ENCODE data around the gene PPP1R3E. TPM values are rescaled to one million over a fixed set of nuclear protein-coding genes. Genes with fewer than 3 reads are reported as not detected.

PPP1R3E gene
- total and polyA plus RNA-seq, 2 of the 13 experiments (the other 11 are each of a cell fraction or from before 2014, with no cell fraction given), result 16.5 to 26.5 TPM

DNA sequence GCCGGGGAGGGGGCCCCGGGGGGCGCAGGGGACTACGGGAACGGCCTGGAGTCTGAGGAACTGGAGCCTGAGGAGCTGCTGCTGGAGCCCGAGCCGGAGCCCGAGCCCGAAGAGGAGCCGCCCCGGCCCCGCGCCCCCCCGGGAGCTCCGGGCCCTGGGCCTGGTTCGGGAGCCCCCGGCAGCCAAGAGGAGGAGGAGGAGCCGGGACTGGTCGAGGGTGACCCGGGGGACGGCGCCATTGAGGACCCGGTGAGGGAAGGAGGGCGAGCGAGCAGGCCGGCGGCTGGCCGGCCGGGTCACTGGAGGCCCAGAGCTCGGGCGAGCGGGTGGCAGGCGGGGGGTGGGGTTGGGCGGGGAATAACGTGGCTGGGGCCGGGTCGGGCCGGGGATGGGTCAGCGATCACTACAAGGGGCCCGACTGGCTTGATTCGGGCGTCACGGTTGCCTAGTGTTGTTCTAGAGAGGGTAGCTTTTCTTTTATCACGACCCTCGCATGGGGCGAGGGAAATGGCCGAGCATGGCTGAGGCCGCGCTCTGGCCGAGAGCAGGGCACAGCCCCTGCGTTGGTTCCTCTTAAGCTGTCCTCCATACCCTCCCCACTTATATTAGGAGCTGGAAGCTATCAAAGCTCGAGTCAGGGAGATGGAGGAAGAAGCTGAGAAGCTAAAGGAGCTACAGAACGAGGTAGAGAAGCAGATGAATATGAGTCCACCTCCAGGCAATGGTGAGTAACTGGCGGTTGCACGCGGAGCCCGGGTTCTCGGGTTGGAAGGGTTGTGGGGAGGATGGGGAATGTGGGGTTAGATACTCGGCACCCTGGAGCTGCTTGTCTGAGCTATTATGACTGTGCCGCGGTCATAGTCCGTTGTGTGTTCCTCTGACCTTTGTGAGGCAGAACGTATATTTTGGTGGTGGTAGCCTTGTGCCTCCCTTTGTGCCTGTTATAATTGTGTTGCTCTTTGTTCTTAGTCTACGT lies 19.2 kb upstream of the PPP1R3E start (continued):
- TF ChIP-seq ZNF546 (CRISPR knock-in tag; conservative IDR thresholded peaks at IDR 0.05) (peak; percentile 59; the same call in 1 of the 2 replicates), ZNF781 (CRISPR knock-in tag; IDR thresholded peaks at IDR 0.05; ENCODE audit: borderline replicate concordance, not compliant biosample characterization) (peak; percentile 94), THAP11 (CRISPR knock-in tag; IDR thresholded peaks at IDR 0.05) (no peak), NONO (IDR thresholded peaks at IDR 0.05) (no peak), NONO (CRISPR knock-in tag; conservative IDR thresholded peaks at IDR 0.05) (no peak; the same call in none of the 2 replicates), ZNF446 (CRISPR knock-in tag; IDR thresholded peaks at IDR 0.05) (peak; percentile 93), ZNF816 (CRISPR knock-in tag; IDR thresholded peaks at IDR 0.05; ENCODE audit: borderline replicate concordance) (no peak), ZFP36 (IDR thresholded peaks at IDR 0.05; ENCODE audit: borderline replicate concordance, low read depth, low read length, partially characterized antibody) (no peak), ATM (IDR thresholded peaks at IDR 0.05; ENCODE audit: borderline replicate concordance) (no peak), ZNF563 (CRISPR knock-in tag; IDR thresholded peaks at IDR 0.05) (peak; percentile 69; the same call in 1 of the 2 replicates), SIN3A (IDR thresholded peaks at IDR 0.05; ENCODE audit: borderline replicate concordance, low read depth, low read length) (peak; percentile 86; the same call in 1 of the 2 replicates), ZNF235 (CRISPR knock-in tag; IDR thresholded peaks at IDR 0.05; ENCODE audit: borderline replicate concordance) (no peak; the same call in 1 of the 2 replicates), ZNF337 (CRISPR knock-in tag; IDR thresholded peaks at IDR 0.05; ENCODE audit: borderline replicate concordance, low read depth) (no peak), FOXA3 (CRISPR knock-in tag; IDR thresholded peaks at IDR 0.05) (no peak), ZNF232 (CRISPR knock-in tag; IDR thresholded peaks at IDR 0.05; ENCODE audit: borderline replicate concordance) (peak; percentile 92), SOX6 (IDR thresholded peaks at IDR 0.05) (no peak), SOX6 (CRISPR knock-in tag; IDR thresholded peaks at IDR 0.05) (peak; percentile 66), ZSCAN21 (CRISPR knock-in tag; IDR thresholded peaks at IDR 0.05; ENCODE audit: borderline replicate concordance) (peak; percentile 82; the same call in 1 of the 2 replicates), SYNCRIP (IDR thresholded peaks at IDR 0.05; ENCODE audit: insufficient read depth, low read depth, low read length) (no peak), ZNF709 (CRISPR knock-in tag; IDR thresholded peaks at IDR 0.05) (peak; percentile 72), ZBTB38 (CRISPR knock-in tag; IDR thresholded peaks at IDR 0.05) (peak; percentile 62), TBP (CRISPR knock-in tag; IDR thresholded peaks at IDR 0.05) (0 out of 2 replicates have a peak, but pooled peaks have one; percentile 43), ZSCAN12 (CRISPR knock-in tag; IDR thresholded peaks at IDR 0.05) (peak; percentile 26; the same call in 1 of the 2 replicates), HOMEZ (CRISPR knock-in tag; IDR thresholded peaks at IDR 0.05; ENCODE audit: low read depth) (no peak), ZNF264 (CRISPR knock-in tag; IDR thresholded peaks at IDR 0.05) (peak; percentile 37; the same call in 1 of the 2 replicates), JDP2 (CRISPR knock-in tag; IDR thresholded peaks at IDR 0.05; ENCODE audit: borderline replicate concordance) (no peak; the same call in 1 of the 2 replicates)
- TF ChIP-seq, protein P1, sequence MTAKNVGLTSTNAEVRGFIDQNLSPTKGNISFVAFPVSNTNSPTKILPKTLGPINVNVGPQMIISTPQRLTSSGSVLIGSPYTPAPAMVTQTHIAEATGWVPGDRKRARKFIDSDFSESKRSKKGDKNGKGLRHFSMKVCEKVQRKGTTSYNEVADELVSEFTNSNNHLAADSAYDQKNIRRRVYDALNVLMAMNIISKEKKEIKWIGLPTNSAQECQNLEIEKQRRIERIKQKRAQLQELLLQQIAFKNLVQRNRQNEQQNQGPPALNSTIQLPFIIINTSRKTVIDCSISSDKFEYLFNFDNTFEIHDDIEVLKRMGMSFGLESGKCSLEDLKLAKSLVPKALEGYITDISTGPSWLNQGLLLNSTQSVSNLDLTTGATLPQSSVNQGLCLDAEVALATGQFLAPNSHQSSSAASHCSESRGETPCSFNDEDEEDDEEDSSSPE (CRISPR knock-in tag; IDR thresholded peaks at IDR 0.05), result peak; percentile 38; the same call in 1 of the 2 replicates
